Heart right ventricle (tissue), 16 donors: ENCODE measurements around the gene MAPRE3. TPM values are rescaled to one million over a fixed set of nuclear protein-coding genes. Genes with fewer than 3 reads are reported as not detected.

Experiments
- ATAC-seq, 8 donors: fragments of 200-7000 bp; cut with Tn5 transposase; one replicate each; pipeline ENCODE4 v1.9.1; 2020; ENCODE audit warnings: mild to moderate bottlenecking in 8 of 8, moderate library complexity in 8 of 8, moderate number of reproducible peaks in 1 of 8
- DNase-seq, 2 donors: peaks; one replicate each; pipeline ENCODE4 v3.0.0-alpha.2; 2020
- H3K27ac ChIP-seq, 10 donors: fragments of 200-600 bp; sonication (generic) in 2 of 10; one replicate each; pipeline versions ENCODE4 v1.5.0 to v1.8.0; 2020 to 2022; ENCODE audit warnings: mild to moderate bottlenecking in 3 of 10
- H3K27me3 ChIP-seq, 7 donors: fragments of 200-600 bp; one replicate each; pipeline ENCODE4 v1.8.0; 2021 to 2022; ENCODE audit warnings: mild to moderate bottlenecking in 2 of 7
- H3K36me3 ChIP-seq, 9 donors: fragments of 200-600 bp; sonication (generic) in 1 of 9; one replicate each; pipeline versions ENCODE4 v1.5.0 to v1.8.0; 2020 to 2022; ENCODE audit warnings: mild to moderate bottlenecking in 2 of 9
- H3K4me1 ChIP-seq, 9 donors: fragments of 200-600 bp; sonication (generic) in 1 of 9; one replicate each; pipeline versions ENCODE4 v1.5.0 to v1.8.0; 2020 to 2022; ENCODE audit warnings: mild to moderate bottlenecking in 4 of 9
- H3K4me3 ChIP-seq, 10 donors: fragments of 200-600 bp; sonication (generic) in 2 of 10; one replicate each; pipeline versions ENCODE4 v1.5.0 to v1.8.0; 2020 to 2022; ENCODE audit warnings: mild to moderate bottlenecking in 7 of 10, moderate library complexity in 2 of 10
- H3K9me3 ChIP-seq, 11 donors: fragments of 200-600 bp in 10 of 11; sonication (generic) in 2 of 11; one replicate each; pipeline versions ENCODE4 v1.5.0 to v1.8.0; 2013 to 2022; ENCODE audit warnings: mild to moderate bottlenecking in 2 of 11, control low read depth in 1 of 11, moderate library complexity in 1 of 11
- CTCF ChIP-seq, 9 donors: fragments of 200-600 bp; sonication (generic) in 2 of 9; IDR thresholded peaks; one replicate each; pipeline versions ENCODE4 v1.5.0 to v1.8.0; 2021 to 2022; ENCODE audit warnings: antibody characterized with exemption in 9 of 9, mild to moderate bottlenecking in 5 of 9, moderate library complexity in 1 of 9
- WGBS, 2 donors: extraction: QIAGEN DNeasy Blood & Tissue Kit; methylation state at CpG; one replicate each; pipeline ENCODE4 v1.1.7; 2013; ENCODE audit warnings: inconsistent platforms in 1 of 2; 5-methylcytosine and 5-hydroxymethylcytosine counted together
- intact Hi-C, 10 donors: fragments of 100-400 bp; cut with DNase I; formaldehyde crosslinking; loops; one replicate each; pipeline versions ENCODE4 v1.11.1 to v1.14.2; 2022
- polyA plus RNA-seq, 2 donors: library from polyadenylated mRNA; stranded (reverse); fragments of 200-250 nt; gene quantifications; one replicate each; pipeline ENCODE4 v1.2.3, GENCODE V29; 2013
- total RNA-seq, 10 donors: library from RNA; stranded (reverse); fragmentation: NEBNext Ultra II Directional in 3 of 10; extraction: Animal tissue kit (Norgen Biotek cat#: 25700) in 3 of 10; gene quantifications; one replicate each; pipeline versions ENCODE4 v1.2.1 to v1.2.4, GENCODE V29; 2021 to 2023
- donor health status: Arrhythmogenic right ventricular cardiomyopathy.
- donor health status: ischemic (EF 13 %, LVEDD 7.1; RV severe dilation, severe dysfunction).
- donor health status: healthy with polysubstance abuse.
- donor health status: DM: no; HTN: yes; CAD: no.
- donor health status: DM: no; HTN: no; CAD: no.
- donor health status: ischemic (EF 25% LVEDD 6.9; RV normal size, moderate dysfunction).
- donor health status: ischemic (EF 25% LVEDD 5.7; RV mildly dilated, moderate dysfunction).
- donor health status: healthy.
- donor health status: DM: yes; HTN: yes; CAD: no.
- donor health status: Ischemic cardiomyopathy.
- donor health status: ischemic (EF 35%, LVEDD 5.7; RV mildly dilated, moderate dysfunction).
- donor health status: nonischemic (EF 11% LVEDD 7.7; RV severe dilation, severe dysfunction).
- donor health status: DM: yes; HTN: yes; CAD: no.
- donor health status: PGD.
- donor health status: ischemic (EF 29% LVEDD 5.4; RV normal size, mild dysfunction).
- donor health status: nonischemic (EF 23%, LVEDD 6.1; RV moderate dilation, normal function).

MAPRE3 gene
- total and polyA plus RNA-seq, 12 donors: 23.0 to 68.8 (median 47.2) TPM

DNA sequence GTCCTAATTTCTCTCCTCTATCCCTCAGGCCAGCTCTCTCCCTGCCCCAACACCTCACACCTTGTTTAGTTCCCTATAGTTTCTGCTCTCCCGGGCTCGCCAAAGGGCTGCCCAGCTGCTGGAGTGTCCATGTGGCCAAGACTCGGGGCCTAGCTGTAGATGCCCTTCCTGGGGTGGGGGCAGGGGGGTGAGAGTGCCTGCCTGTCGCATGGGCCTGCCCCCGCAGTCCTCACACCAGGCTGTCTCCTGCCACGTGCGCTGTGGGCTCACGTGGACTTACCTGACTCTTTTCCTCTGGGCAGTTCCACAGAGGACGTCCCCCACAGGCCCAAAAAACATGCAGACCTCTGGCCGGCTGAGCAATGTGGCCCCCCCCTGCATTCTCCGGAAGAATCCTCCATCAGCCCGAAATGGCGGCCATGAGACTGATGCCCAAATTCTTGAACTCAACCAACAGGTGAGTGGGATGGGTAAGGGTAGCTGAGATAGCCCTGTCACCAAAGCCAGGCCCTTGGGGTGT, 54.9 kb downstream of the MAPRE3 start:
- ATAC-seq (no peak), DNase-seq (no peak)
- Histone ChIP-seq H3K27ac (no peak overlapping the region), H3K27me3 (no peaks in the 10 kb centered on the region), H3K36me3 (peaks cover 0 to 74% (median 4%) of the 10 kb centered on the region in 9 donors), H3K4me3 (no peak overlapping the region), H3K9me3 (no peaks in the 10 kb centered on the region), H3K4me1 (peaks cover 0 to 15% (median 7%) of the 10 kb centered on the region in 9 donors)
- intact Hi-C loops: loop anchor here in 1 of 10 donors (10.0 kb wide), 1 partner anchor 181 kb away; the partner anchor contains the start of gene DPYSL5
- 92 to 94% methylated on average over 13 of the region's 13 CpGs for WGBS, 2 donors
- TF ChIP-seq CTCF (IDR thresholded peaks at IDR 0.05): no peak

DNA sequence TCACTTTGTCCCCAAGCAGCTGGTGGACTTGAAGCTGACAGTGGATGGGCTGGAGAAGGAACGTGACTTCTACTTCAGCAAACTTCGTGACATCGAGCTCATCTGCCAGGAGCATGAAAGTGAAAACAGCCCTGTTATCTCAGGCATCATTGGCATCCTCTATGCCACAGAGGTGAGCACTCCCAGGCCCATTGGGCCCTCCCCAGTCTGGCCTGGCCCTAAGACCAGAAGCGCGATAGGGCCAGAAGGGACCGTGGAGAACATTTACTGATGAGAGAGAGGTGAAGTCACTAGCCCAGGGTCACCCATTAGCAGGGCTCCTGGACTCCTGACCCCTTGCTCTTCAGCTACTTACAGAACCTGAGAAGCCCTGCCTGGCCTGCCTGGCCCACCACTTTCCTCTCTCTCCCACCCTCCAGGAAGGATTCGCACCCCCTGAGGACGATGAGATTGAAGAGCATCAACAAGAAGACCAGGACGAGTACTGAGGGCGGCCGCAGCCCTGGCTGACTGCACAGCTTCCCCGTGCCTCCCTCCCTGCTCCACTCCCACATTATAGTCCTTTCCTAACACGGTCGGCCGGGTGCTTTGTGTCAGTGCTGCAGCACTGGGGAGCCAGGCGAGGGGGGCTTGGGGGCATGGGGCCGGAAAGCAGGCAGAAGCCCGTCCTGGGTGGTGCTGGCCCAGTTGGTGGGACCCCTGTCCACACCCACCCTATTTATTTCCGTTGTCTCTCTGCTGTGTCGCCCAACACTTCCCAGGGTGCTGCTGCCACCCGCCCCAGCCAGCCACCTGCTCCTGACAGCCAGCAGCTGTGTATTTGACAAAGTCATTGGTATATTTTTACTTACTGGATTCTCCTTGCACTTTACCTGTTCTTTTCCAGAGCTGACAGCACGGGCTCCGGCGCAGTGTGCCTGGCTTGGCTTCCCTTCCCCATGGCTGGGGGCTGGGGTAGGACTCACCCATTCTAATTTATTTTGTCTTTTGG, 55.7 kb downstream of the MAPRE3 start:
- 90 to 92% methylated on average over 24 of the region's 24 CpGs for WGBS, 2 donors

DNA sequence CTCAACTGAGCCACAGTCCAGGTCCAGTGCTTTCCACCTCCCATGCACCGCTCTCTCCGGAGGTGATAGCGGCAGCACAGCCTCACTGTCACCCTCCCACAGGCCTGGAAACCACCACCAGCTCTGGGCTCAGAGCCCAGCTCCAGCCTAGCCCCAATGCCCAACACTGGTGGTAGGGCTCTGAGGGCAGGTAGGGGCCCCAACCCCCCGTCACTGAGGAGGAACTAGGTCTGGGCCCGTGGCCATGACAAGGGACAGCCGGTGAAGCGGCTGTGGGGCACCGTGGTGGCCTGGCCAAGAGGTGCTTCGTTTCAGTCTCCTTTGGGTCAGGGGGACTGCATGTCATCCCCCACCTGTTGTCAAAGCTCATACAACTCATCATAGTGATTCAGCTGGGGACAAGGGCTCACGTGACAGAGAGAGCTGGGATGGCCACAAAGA, 56.8 kb downstream of the MAPRE3 start:
- intact Hi-C loops: loop anchor here in 1 of 10 donors (10.0 kb wide), 1 partner anchor 182 kb away; the partner anchor contains the start of gene DPYSL5
- ATAC-seq (no peak), DNase-seq (no peak)
- TF ChIP-seq CTCF (IDR thresholded peaks at IDR 0.05): no peak
- Histone ChIP-seq H3K27me3 (no peaks in the 10 kb centered on the region), H3K27ac (no peak overlapping the region), H3K36me3 (peaks cover 0 to 71% (median 4%) of the 10 kb centered on the region in 9 donors), H3K4me3 (no peak overlapping the region), H3K4me1 (peaks cover 0 to 9% (median 2%) of the 10 kb centered on the region in 9 donors), H3K9me3 (no peaks in the 10 kb centered on the region)
- WGBS, 2 donors: 90 to 95% methylated on average over 10 of the region's 10 CpGs

More for the DNA sequence above, 55.7 kb downstream of the MAPRE3 start:
- H3K9me3 ChIP-seq: no peaks in the 10 kb centered on the region
- intact Hi-C loops: loop anchor here in 1 of 10 donors (10.0 kb wide), 1 partner anchor 181 kb away; the partner anchor contains the start of gene DPYSL5
- no peaks in the 10 kb centered on the region for H3K27me3 ChIP-seq
- H3K4me3 ChIP-seq: no peak overlapping the region
- H3K27ac ChIP-seq: no peak overlapping the region
- H3K4me1 ChIP-seq: peaks cover 0 to 7% (median 0%) of the 10 kb centered on the region in 9 donors
- DNase-seq (no peak), ATAC-seq (no peak)
- peaks cover 0 to 74% (median 4%) of the 10 kb centered on the region in 9 donors for H3K36me3 ChIP-seq
- no peak for TF ChIP-seq CTCF (IDR thresholded peaks at IDR 0.05)

DNA sequence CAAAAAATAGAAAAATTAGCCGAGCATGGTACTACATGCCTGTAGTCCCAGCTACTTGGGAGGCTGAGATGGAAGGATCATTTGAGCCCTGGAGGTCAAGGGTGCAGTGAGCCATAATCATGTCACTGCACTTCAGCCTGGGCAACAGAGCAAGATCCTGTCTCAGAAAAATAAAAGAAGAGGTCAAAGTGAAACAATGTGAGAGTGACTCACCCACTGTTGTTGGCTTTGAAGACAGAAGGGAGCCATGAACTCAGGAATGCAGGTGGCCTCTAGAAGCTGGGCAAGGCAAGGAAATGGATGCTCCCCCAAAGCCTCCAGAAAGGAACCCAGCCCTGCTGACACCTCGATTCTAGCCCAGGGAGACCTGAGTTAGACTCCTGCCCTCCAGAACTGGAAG, 58.6 kb downstream of the MAPRE3 start:
- peaks cover 0 to 52% (median 4%) of the 10 kb centered on the region in 9 donors for H3K36me3 ChIP-seq
- intact Hi-C loops: loop anchor here in 1 of 10 donors (10.0 kb wide), 1 partner anchor 184 kb away; the partner anchor contains the start of gene DPYSL5
- no peak overlapping the region for H3K4me3 ChIP-seq
- TF ChIP-seq CTCF (IDR thresholded peaks at IDR 0.05): no peak
- H3K27me3 ChIP-seq: no peaks in the 10 kb centered on the region
- ATAC-seq (no peak), DNase-seq (no peak)
- peaks cover 0 to 19% (median 12%) of the 10 kb centered on the region in 9 donors for H3K4me1 ChIP-seq
- WGBS, 2 donors: 83 to 89% methylated on average over 2 of the region's 2 CpGs
- no peak overlapping the region for H3K27ac ChIP-seq
- H3K9me3 ChIP-seq: no peaks in the 10 kb centered on the region
